SK-N-SH (cell line): Measurements from ENCODE around the gene AXIN1. TPM values are rescaled to one million over a fixed set of nuclear protein-coding genes. Genes with fewer than 3 reads are reported as not detected.

ENCODE experiments used
- CTCF ChIA-PET: fragments of 300-600, 350-600 bp; formaldehyde crosslinking; extraction: SDS; loops from one replicate; lab custom pipeline; 2021; lab: Yijun Ruan, JAX
- POLR2A ChIA-PET: fragments of 350-600 bp; sonication (Branson Sonifier 250); formaldehyde crosslinking; extraction: SDS; loops from one replicate; lab custom pipeline; 2020; ENCODE audit warnings: antibody characterized with exemption, inconsistent platforms; lab: Yijun Ruan, JAX
- DNase-seq: peaks from one replicate; pipeline ENCODE4 v3.0.0; 2012
- H2AFZ ChIP-seq: fragments of 200-600 bp; sonication (generic); 2 replicates; pipeline ENCODE4 v1.8.1; 2016; ENCODE audit warnings: antibody characterized with exemption, mild to moderate bottlenecking, low read depth
- H3F3A ChIP-seq: fragments of 200-600 bp; sonication (generic); replicated peaks from 2 replicates; pipeline ENCODE3; 2016; ENCODE audit warnings: antibody characterized with exemption, mild to moderate bottlenecking; ENCODE audit not compliant: insufficient read depth
- H3K27ac ChIP-seq, 2 experiments: fragments of 200-500 bp in 1 of 2; fragments of 200-600 bp in 1 of 2; sonication (Bioruptor generic) in 1 of 2; sonication (generic), shearing (Covaris generic) in 1 of 2; 2 replicates each; pipeline versions ENCODE4 v1.5.1 to v1.6.1; 2014 to 2016; ENCODE audit warnings: low read depth in 2 of 2, inconsistent platforms in 1 of 2, low read length in 1 of 2, mild to moderate bottlenecking in 1 of 2, mixed read lengths in 1 of 2
- H3K27me3 ChIP-seq: fragments of 200-600 bp; sonication (generic), shearing (Covaris generic); 2 replicates; pipeline ENCODE4 v1.6.1; 2016; ENCODE audit warnings: mixed run types; ENCODE audit not compliant: insufficient read depth
- H3K36me3 ChIP-seq, 2 experiments: fragments of 200-500 bp in 1 of 2; fragments of 200-600 bp in 1 of 2; sonication (Bioruptor generic) in 1 of 2; sonication (generic) in 1 of 2; replicated peaks in 1 of 2; 2 replicates each; pipeline versions ENCODE3 to v1.5.1; 2014 to 2016; ENCODE audit warnings: low read length in 1 of 2, mild to moderate bottlenecking in 1 of 2; ENCODE audit not compliant: insufficient read depth in 2 of 2, control insufficient read depth in 1 of 2
- H3K4me1 ChIP-seq, 2 experiments: fragments of 200-500 bp in 1 of 2; fragments of 200-600 bp in 1 of 2; sonication (Bioruptor generic) in 1 of 2; sonication (generic), shearing (Covaris generic) in 1 of 2; 2 replicates each; pipeline versions ENCODE4 v1.5.1 to v1.6.1; 2014 to 2016; ENCODE audit warnings: low read depth in 1 of 2, low read length in 1 of 2, mixed run types in 1 of 2; ENCODE audit not compliant: insufficient read depth in 2 of 2, control insufficient read depth in 1 of 2
- H3K4me2 ChIP-seq: fragments of 200-600 bp; sonication (generic), shearing (Covaris generic); 2 replicates; pipeline ENCODE4 v1.6.1; 2017; ENCODE audit warnings: mixed run types
- H3K4me3 ChIP-seq, 2 experiments: fragments of 200-500 bp in 1 of 2; fragments of 200-600 bp in 1 of 2; sonication (Bioruptor generic) in 1 of 2; sonication (generic), shearing (Covaris generic) in 1 of 2; 2 replicates each; pipeline versions ENCODE4 v1.5.1 to v1.8.1; 2014 to 2016; ENCODE audit warnings: low read depth in 2 of 2, inconsistent platforms in 1 of 2, low read length in 1 of 2, mild to moderate bottlenecking in 1 of 2, mixed read lengths in 1 of 2, moderate library complexity in 1 of 2
- H3K79me2 ChIP-seq: fragments of 200-600 bp; sonication (generic); 2 replicates; pipeline ENCODE4 v1.8.1; 2017; ENCODE audit warnings: mild to moderate bottlenecking; ENCODE audit not compliant: insufficient read depth
- H3K9ac ChIP-seq: fragments of 200-600 bp; sonication (generic); 2 replicates; pipeline ENCODE4 v1.6.1; 2017; ENCODE audit warnings: mixed run types
- H3K9me2 ChIP-seq: fragments of 200-600 bp; sonication (generic); 2 replicates; pipeline ENCODE4 v1.6.1; 2017; ENCODE audit warnings: mixed run types
- H3K9me3 ChIP-seq: fragments of 200-600 bp; sonication (generic); 2 replicates; pipeline ENCODE4 v1.6.1; 2017; ENCODE audit warnings: mixed run types, mild to moderate bottlenecking, moderate library complexity
- H4K20me1 ChIP-seq: fragments of 200-600 bp; sonication (generic); 2 replicates; pipeline ENCODE4 v1.6.1; 2017; ENCODE audit warnings: mild to moderate bottlenecking, mixed run types; ENCODE audit not compliant: insufficient read depth
- CHD2 ChIP-seq: fragments of 150-350 bp; IDR thresholded peaks from 2 replicates; pipeline ENCODE4 v1.6.1; 2018; ENCODE audit warnings: low read length; ENCODE audit not compliant: partially characterized antibody
- EZH2phosphoT487 ChIP-seq: fragments of 200-600 bp; sonication (generic); IDR thresholded peaks from 2 replicates; pipeline ENCODE4 v1.6.1; 2017; ENCODE audit warnings: low read depth, mixed run types, mild to moderate bottlenecking, antibody characterized with exemption, moderate library complexity, borderline replicate concordance
- FOSL2 ChIP-seq: IDR thresholded peaks from 2 replicates; pipeline ENCODE4 v1.4.0; 2012; ENCODE audit warnings: low read depth, mild to moderate bottlenecking, moderate library complexity, borderline replicate concordance
- FOXJ3 ChIP-seq: sonication (generic); formaldehyde crosslinking; IDR thresholded peaks from 2 replicates; pipeline ENCODE4 v1.5.1; 2020; ENCODE audit warnings: mild to moderate bottlenecking, missing genetic modification reagents
- FOXM1 ChIP-seq: IDR thresholded peaks from 2 replicates; pipeline ENCODE4 v1.4.0; 2012; ENCODE audit warnings: low read depth, mild to moderate bottlenecking
- GABPA ChIP-seq: IDR thresholded peaks from 2 replicates; pipeline ENCODE4 v1.4.0; 2012; ENCODE audit warnings: low read depth, mild to moderate bottlenecking
- GATA2 ChIP-seq: sonication (generic); formaldehyde crosslinking; IDR thresholded peaks from 2 replicates; pipeline ENCODE4 v1.5.0; 2020; ENCODE audit warnings: mild to moderate bottlenecking, missing genetic modification reagents
- MXI1 ChIP-seq: IDR thresholded peaks from 2 replicates; pipeline ENCODE4 v1.6.1; 2012; ENCODE audit warnings: mild to moderate bottlenecking, low read depth, low read length, improper control_type of control experiment
- NRF1 ChIP-seq: IDR thresholded peaks from 2 replicates; pipeline ENCODE4 v1.6.1; 2012; ENCODE audit warnings: low read depth, mild to moderate bottlenecking, low read length
- PBX3 ChIP-seq: IDR thresholded peaks from 2 replicates; pipeline ENCODE4; 2012
- POLR2AphosphoS5 ChIP-seq: IDR thresholded peaks from 2 replicates; pipeline ENCODE4 v1.6.1; 2012; ENCODE audit warnings: low read depth, low read length
- RCOR1 ChIP-seq: fragments of 150-350 bp; IDR thresholded peaks from 2 replicates; pipeline ENCODE4 v1.6.1; 2017; ENCODE audit warnings: antibody characterized with exemption, low read length
- RFX5 ChIP-seq: IDR thresholded peaks from 2 replicates; pipeline ENCODE4 v1.6.1; 2012; ENCODE audit warnings: mild to moderate bottlenecking, improper control_type of control experiment, low read length
- RXRA ChIP-seq: IDR thresholded peaks from 2 replicates; pipeline ENCODE4 v1.4.0; 2012; ENCODE audit warnings: low read depth, mild to moderate bottlenecking, borderline replicate concordance
- SIN3A ChIP-seq: IDR thresholded peaks from 2 replicates; pipeline ENCODE4 v1.6.1; 2012; ENCODE audit warnings: low read depth, mild to moderate bottlenecking, low read length, moderate library complexity, borderline replicate concordance
- TAF1 ChIP-seq: IDR thresholded peaks from 2 replicates; pipeline ENCODE4 v1.6.1; 2012; ENCODE audit warnings: low read depth, mild to moderate bottlenecking, low read length, moderate library complexity, borderline replicate concordance
- TEAD4 ChIP-seq: IDR thresholded peaks from 2 replicates; pipeline ENCODE4 v1.4.0; 2012; ENCODE audit warnings: mild to moderate bottlenecking, borderline replicate concordance; ENCODE audit not compliant: insufficient read depth
- USF1 ChIP-seq: IDR thresholded peaks from 2 replicates; pipeline ENCODE4 v1.4.0; 2012; ENCODE audit warnings: low read depth, borderline replicate concordance
- USF2 ChIP-seq: fragments of 150-350 bp; IDR thresholded peaks from 2 replicates; pipeline ENCODE4 v1.6.1; 2017; ENCODE audit warnings: antibody characterized with exemption, low read length, low read depth, borderline replicate concordance
- ZBTB33 ChIP-seq: IDR thresholded peaks from 2 replicates; pipeline ENCODE4 v1.4.0; 2012; ENCODE audit warnings: low read depth, borderline replicate concordance
- WGBS: methylation state at CpG from one replicate; pipeline ENCODE4 v1.1.6; 2017; ENCODE audit warnings: low lambda C conversion rate; 5-methylcytosine and 5-hydroxymethylcytosine counted together
- polyA plus RNA-seq, 3 experiments: library from polyadenylated mRNA; depleted of rRNA; stranded (reverse); fragments of >200 nt; gene quantifications; 2 replicates each; pipeline ENCODE4 v1.2.3, GENCODE V29; 2012

AXIN1 gene
- polyA plus RNA-seq, 1 of the 3 experiments (the other 2 are of a cell fraction): 19.9 TPM

- no peaks in the 10 kb centered on the region for H3K27me3 ChIP-seq
- H3K4me1 ChIP-seq: peaks cover 0 to 9% of the 10 kb centered on the region in 2 experiments; a peak in 1 of 4 replicates
- H3K79me2 ChIP-seq: peaks cover 88% of the 10 kb centered on the region
- CTCF ChIA-PET: interaction anchor here (2.7 kb wide), 1 partner anchor 165 kb away, joined by 8 read pairs; the partner anchor contains the start of gene HBQ1
- TF ChIP-seq RCOR1 (no peak), CHD2 (no peak), USF1 (no peak), USF2 (no peak), FOXJ3 (CRISPR knock-in tag) (no peak), TEAD4 (no peak), PBX3 (no peak), EZH2phosphoT487 (no peak), NRF1 (no peak), GATA2 (CRISPR knock-in tag) (no peak), FOSL2 (no peak), ZBTB33 (no peak), GABPA (no peak), RFX5 (no peak), RXRA (no peak), SIN3A (no peak), POLR2AphosphoS5 (no peak), MXI1 (no peak), FOXM1 (no peak), TAF1 (no peak)
- H3K9me2 ChIP-seq: no peaks in the 10 kb centered on the region
- H3K4me2 ChIP-seq: no peak overlapping the region
- H3K36me3 ChIP-seq: peaks cover 15 to 26% of the 10 kb centered on the region in 2 experiments
- H3K27ac ChIP-seq: peak overlapping the region in 1 of 2 experiments; percentile 18; a peak in 1 of 4 replicates
- peak overlapping the region; percentile 21; the same call in 1 of the 2 replicates for H3K9ac ChIP-seq
- H4K20me1 ChIP-seq: peaks cover 84% of the 10 kb centered on the region
- no peak for DNase-seq
- WGBS: 93% methylated on average over 11 of the region's 11 CpGs
- POLR2A ChIA-PET: interaction anchor here (0.6 kb wide), 1 partner anchor 146 kb away, joined by 6 read pairs; no protein-coding TSS in a partner anchor
- H3K4me3 ChIP-seq: no peak overlapping the region
- no peak overlapping the region for H2AFZ ChIP-seq
- no peaks in the 10 kb centered on the region for H3K9me3 ChIP-seq
- H3F3A ChIP-seq: no peaks in the 10 kb centered on the region
Observed at GRCh38 chr16:345772-346171, 6.8 kb downstream of the AXIN1 start.
